Tibial artery (tissue), 4 donors: ENCODE data around the gene CBLL1.

Experiments used
- DNase-seq, 2 donors: peaks; one replicate each; pipeline ENCODE4 v3.0.0-alpha.2; 2019
- H3K27ac ChIP-seq, 2 donors: fragments of 200-600 bp; sonication (generic) in 1 of 2; 1 replicate in 1 of 2; 2 replicates in 1 of 2; pipeline ENCODE4 v1.5.1; 2018 to 2019; ENCODE audit warnings: mild to moderate bottlenecking in 1 of 2
- H3K27me3 ChIP-seq, 2 donors: fragments of 200-600 bp; sonication (generic) in 1 of 2; one replicate each; pipeline versions ENCODE4 v1.5.1 to v1.6.0; 2016 to 2019
- H3K36me3 ChIP-seq, 3 donors: fragments of 200-600 bp; sonication (generic) in 2 of 3; one replicate each; pipeline ENCODE4 v1.5.1; 2016 to 2019; ENCODE audit warnings: mild to moderate bottlenecking in 2 of 3
- H3K4me1 ChIP-seq, 4 donors: fragments of 200-600 bp; sonication (generic) in 2 of 4; 1 replicate in 3 of 4; 2 replicates in 1 of 4; pipeline ENCODE4 v1.5.1; 2016 to 2019
- H3K4me3 ChIP-seq, 2 donors: fragments of 200-600 bp; sonication (generic) in 1 of 2; 1 replicate in 1 of 2; 2 replicates in 1 of 2; pipeline ENCODE4 v1.5.1; 2018 to 2019; ENCODE audit warnings: mild to moderate bottlenecking in 2 of 2
- H3K9me3 ChIP-seq, 3 donors: fragments of 200-600 bp; sonication (generic) in 1 of 3; one replicate each; pipeline ENCODE4 v1.5.1; 2016 to 2019
- intact Hi-C: fragments of 100-400 bp; cut with DNase I; formaldehyde crosslinking; loops from one replicate; pipeline ENCODE4 v1.15.0; 2023; ENCODE audit warnings: low total_unique reads
- TF ChIP-seq, protein P1 (sequence below), 2 experiments: fragments of 200-600 bp in 1 of 2; fragments of 450-650 bp in 1 of 2; IDR thresholded peaks; one replicate each; pipeline ENCODE4 v1.5.1; 2017 to 2019; ENCODE audit warnings: antibody characterized with exemption in 2 of 2, mild to moderate bottlenecking in 1 of 2, moderate library complexity in 1 of 2

Gene CBLL1, protein sequence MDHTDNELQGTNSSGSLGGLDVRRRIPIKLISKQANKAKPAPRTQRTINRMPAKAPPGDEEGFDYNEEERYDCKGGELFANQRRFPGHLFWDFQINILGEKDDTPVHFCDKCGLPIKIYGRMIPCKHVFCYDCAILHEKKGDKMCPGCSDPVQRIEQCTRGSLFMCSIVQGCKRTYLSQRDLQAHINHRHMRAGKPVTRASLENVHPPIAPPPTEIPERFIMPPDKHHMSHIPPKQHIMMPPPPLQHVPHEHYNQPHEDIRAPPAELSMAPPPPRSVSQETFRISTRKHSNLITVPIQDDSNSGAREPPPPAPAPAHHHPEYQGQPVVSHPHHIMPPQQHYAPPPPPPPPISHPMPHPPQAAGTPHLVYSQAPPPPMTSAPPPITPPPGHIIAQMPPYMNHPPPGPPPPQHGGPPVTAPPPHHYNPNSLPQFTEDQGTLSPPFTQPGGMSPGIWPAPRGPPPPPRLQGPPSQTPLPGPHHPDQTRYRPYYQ

DNA sequence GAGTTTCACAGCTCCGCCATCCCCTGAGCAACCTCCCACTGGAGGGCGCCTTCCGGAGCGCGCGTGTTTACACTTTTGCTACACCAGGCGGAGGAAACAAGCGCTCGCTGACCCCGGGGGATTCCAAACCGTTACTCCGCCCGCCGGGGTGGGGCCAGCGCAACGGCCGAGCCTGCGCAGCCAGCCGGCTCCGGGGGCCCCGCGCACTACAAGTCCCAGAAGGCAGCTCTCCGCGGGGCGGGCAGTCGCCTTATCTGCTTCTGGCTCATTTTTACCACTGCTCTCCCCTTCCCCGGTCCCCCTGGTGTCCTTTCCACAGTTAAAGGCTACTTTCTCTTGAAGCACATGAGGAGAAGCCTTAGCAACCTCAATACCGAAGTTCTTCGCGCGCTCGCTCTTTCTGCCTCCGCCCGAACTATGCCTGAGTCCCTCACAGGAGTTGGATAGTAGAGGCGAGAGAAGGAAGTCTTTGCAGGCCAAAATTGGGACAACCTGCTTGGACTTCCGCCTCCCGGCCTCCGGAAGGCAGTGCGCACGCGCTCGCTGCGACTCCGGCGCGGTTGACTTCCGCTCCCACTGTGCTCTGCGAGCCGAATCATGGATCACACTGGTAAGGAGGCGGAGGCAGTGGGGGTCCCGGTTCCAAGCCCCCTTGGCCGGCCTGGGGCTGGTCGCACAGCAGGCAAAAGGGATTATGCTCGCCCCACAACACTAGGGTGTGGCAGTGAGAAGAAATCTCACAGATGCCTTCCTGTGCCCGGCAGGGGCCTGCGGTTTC lies at the start of gene CBLL1:
TSS of gene CBLL1 (plus strand) at position 576 of the 778 bp plus-strand sequence. CDS start at position 598, 22 bp downstream.
- TF ChIP-seq, protein P1, sequence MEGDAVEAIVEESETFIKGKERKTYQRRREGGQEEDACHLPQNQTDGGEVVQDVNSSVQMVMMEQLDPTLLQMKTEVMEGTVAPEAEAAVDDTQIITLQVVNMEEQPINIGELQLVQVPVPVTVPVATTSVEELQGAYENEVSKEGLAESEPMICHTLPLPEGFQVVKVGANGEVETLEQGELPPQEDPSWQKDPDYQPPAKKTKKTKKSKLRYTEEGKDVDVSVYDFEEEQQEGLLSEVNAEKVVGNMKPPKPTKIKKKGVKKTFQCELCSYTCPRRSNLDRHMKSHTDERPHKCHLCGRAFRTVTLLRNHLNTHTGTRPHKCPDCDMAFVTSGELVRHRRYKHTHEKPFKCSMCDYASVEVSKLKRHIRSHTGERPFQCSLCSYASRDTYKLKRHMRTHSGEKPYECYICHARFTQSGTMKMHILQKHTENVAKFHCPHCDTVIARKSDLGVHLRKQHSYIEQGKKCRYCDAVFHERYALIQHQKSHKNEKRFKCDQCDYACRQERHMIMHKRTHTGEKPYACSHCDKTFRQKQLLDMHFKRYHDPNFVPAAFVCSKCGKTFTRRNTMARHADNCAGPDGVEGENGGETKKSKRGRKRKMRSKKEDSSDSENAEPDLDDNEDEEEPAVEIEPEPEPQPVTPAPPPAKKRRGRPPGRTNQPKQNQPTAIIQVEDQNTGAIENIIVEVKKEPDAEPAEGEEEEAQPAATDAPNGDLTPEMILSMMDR (IDR thresholded peaks at IDR 0.05), result peak; percentile 58 to 59
- peaks cover 0 to 2% (median under 1%) of the 10 kb centered on the region in 3 donors for H3K36me3 ChIP-seq
- H3K27ac ChIP-seq, result peak within 1 kb of the TSS; percentile 86 to 96
- intact Hi-C loops, result loop anchor here (10.0 kb wide), 1 partner anchor 151 kb away; the partner anchor contains the start of gene DLD
- peaks cover 0 to 43% (median 18%) of the 10 kb centered on the region in 4 donors for H3K4me1 ChIP-seq
- H3K9me3 ChIP-seq, result no peaks in the 10 kb centered on the region
- no peaks in the 10 kb centered on the region for H3K27me3 ChIP-seq
- DNase-seq, result peak; percentile 96 to 98
- peak within 1 kb of the TSS; percentile 65 to 80 for H3K4me3 ChIP-seq

DNA sequence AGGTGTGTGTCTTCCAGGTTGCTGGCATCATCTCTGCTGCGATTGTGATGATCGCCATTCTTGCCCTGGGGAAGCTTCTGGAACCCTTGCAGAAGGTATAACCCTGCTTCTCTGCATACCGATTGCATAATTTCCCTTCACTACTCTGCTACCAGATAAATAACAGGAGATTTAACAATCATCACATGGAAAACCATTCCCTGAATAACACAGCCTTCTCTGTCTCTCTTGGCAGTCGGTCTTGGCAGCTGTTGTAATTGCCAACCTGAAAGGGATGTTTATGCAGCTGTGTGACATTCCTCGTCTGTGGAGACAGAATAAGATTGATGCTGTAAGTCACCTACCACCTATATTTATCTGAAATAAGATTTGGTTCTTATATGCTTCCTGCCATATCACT lies 49.6 kb upstream of the CBLL1 start:
- Histone ChIP-seq H3K27ac (no peak overlapping the region), H3K36me3 (no peaks in the 10 kb centered on the region), H3K27me3 (no peaks in the 10 kb centered on the region), H3K9me3 (no peaks in the 10 kb centered on the region), H3K4me3 (no peak overlapping the region), H3K4me1 (peaks cover 0 to 19% (median 4%) of the 10 kb centered on the region in 4 donors)
- intact Hi-C loops, result no loop called here
- no peak for DNase-seq
- TF ChIP-seq, protein P1 (IDR thresholded peaks at IDR 0.05), result no peak

DNA sequence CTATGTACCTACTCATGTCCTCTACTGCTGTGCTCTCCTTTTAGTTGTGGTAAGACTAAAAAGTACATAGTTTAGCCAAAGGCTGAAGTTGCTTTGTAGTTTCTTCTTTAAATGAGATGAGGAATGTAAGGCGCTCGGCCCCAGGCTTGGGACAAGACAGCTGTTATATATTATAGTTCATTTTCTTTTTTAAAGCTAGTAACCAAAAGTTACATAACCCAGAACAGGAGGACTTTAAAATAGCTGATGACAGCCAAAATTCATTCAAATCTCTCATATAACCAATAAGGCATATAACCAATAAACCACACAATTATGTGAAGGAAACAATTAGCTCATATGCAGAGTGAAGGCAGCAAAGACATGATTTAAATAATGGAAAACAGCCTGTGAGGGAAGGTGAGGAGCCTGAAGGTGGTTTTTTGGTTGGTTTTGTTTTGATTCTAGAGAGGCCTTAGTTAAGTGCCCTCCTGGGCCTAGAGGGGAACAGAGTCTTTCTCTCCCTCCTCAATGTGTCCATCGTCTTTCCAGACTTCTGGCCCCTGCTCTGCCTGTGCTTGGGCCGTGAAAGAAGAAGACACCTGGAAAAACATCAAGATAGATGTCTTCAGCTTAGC lies 47.5 kb upstream of the CBLL1 start:
- intact Hi-C loops, result no loop called here
- H3K36me3 ChIP-seq, result no peaks in the 10 kb centered on the region
- TF ChIP-seq, protein P1 (IDR thresholded peaks at IDR 0.05), result no peak

DNA sequence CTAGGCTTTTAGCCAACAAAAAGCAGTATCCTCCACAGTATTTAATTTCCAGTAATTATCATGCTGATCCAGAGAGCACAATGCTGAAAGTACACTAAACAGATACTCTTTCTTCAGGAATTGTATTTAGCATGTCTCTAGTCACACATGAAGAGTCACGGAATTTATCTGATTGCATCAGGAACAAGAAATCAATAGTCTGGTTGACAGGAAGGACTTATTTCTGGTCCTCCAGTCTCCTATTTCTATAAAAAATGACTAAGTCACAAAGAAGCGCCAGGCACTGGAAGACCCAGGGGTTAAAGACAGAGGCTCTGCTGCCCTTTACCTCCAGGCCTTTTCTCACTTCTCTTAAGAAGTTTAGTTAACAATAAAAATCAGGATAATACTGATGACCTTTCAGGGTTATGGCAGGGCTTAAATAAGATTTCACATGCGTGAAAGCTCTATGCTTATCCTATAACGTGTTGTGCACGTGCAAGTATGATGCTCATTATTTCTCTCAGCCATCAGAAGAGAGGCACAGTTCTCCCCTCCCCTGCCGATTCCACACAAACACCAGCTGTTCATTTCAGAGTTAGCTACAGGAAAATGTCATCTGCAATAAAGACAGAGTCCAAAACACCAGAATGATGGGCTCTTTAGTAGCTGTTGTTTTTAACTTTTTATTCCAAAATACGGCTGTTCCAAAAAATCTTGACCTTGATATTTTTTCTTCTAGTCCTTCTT lies 46.5 kb upstream of the CBLL1 start:
- TF ChIP-seq, protein P1 (IDR thresholded peaks at IDR 0.05), result no peak
- H3K27ac ChIP-seq, result no peak overlapping the region
- peaks cover 0 to 29% (median 14%) of the 10 kb centered on the region in 4 donors for H3K4me1 ChIP-seq
- no peaks in the 10 kb centered on the region for H3K9me3 ChIP-seq
- H3K27me3 ChIP-seq, result no peaks in the 10 kb centered on the region
- no peak for DNase-seq
- no peak overlapping the region for H3K4me3 ChIP-seq
- intact Hi-C loops, result no loop called here
- H3K36me3 ChIP-seq, result no peaks in the 10 kb centered on the region

More for the DNA sequence above, 47.5 kb upstream of the CBLL1 start:
- DNase-seq, result no peak
- no peak overlapping the region for H3K4me3 ChIP-seq
- H3K4me1 ChIP-seq, result peaks cover 0 to 28% (median 13%) of the 10 kb centered on the region in 4 donors
- no peaks in the 10 kb centered on the region for H3K27me3 ChIP-seq
- H3K27ac ChIP-seq, result no peak overlapping the region
- no peaks in the 10 kb centered on the region for H3K9me3 ChIP-seq

DNA sequence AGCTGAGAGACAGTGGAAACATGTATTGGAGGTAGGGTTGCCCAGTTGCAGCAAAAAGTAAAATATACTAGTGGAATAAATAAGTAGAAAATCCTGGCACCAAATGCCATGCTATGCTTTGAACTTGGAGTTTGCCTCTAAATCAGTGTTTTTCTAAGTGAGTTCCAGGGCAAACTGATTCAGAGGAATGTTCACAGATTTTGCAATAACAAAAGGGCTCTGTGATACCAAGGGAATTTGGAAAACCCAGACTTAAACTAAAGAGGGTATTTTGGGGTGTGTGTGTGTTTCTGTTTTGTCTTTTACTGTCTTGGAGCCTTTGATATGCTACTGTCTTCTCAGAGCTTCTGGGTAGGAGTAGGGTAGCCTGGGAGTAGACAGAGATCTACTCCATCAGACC lies 43.4 kb upstream of the CBLL1 start:
- intact Hi-C loops, result no loop called here

More for the DNA sequence above, 43.4 kb upstream of the CBLL1 start:
- Histone ChIP-seq H3K27ac (peak overlapping the region in 1 of 2 donors; percentile 36), H3K36me3 (no peaks in the 10 kb centered on the region), H3K4me3 (no peak overlapping the region), H3K4me1 (peaks cover 0 to 17% (median 6%) of the 10 kb centered on the region in 4 donors), H3K9me3 (no peaks in the 10 kb centered on the region), H3K27me3 (no peaks in the 10 kb centered on the region)
- DNase-seq, result no peak
- TF ChIP-seq, protein P1 (IDR thresholded peaks at IDR 0.05), result no peak
